A549 (cell line): ENCODE data around the gene AUTS2. TPM values are rescaled to one million over a fixed set of nuclear protein-coding genes. Genes with fewer than 3 reads are reported as not detected.

Experiments used
- ATAC-seq, 2 experiments: fragments of 200-7000 bp in 1 of 2; fragments of >200 bp in 1 of 2; cut with Nextera tagmentation in 1 of 2; cut with Tn5 transposase in 1 of 2; 3 replicates each; pipeline versions ENCODE4 v1.8.0 to v1.9.1; 2018 to 2020; ENCODE audit warnings: mild to moderate bottlenecking in 1 of 2, moderate library complexity in 1 of 2
- CTCF ChIA-PET: fragments of 300-600 bp; sonication (Branson Sonifier 250); formaldehyde crosslinking; extraction: SDS; loops from one replicate; lab custom pipeline; 2021; ENCODE audit warnings: antibody characterized with exemption, inconsistent platforms; lab: Yijun Ruan, JAX
- POLR2A ChIA-PET: fragments of 350-600 bp; formaldehyde crosslinking; extraction: SDS; loops from one replicate; lab custom pipeline; 2021; ENCODE audit warnings: antibody characterized with exemption, inconsistent platforms; lab: Yijun Ruan, JAX
- DNase-seq, 2 experiments: peaks; one replicate each; pipeline versions ENCODE4 v3.0.0 to v3.0.0-alpha.2; 2011 to 2016; ENCODE audit warnings: low read depth in 1 of 2, low spot score in 1 of 2
- FAIRE-seq: peaks from 2 replicates; lab custom pipeline; 2011; peaks lifted over from hg19 to GRCh38; lab: Jason Lieb, UNC
- H3K27ac ChIP-seq, 2 experiments: fragments of >200 bp; sonication (Bioruptor Twin); formaldehyde crosslinking; 3 replicates each; pipeline ENCODE4 v1.5.1; 2016 to 2017
- H3K4me1 ChIP-seq: fragments of >200 bp; sonication (Bioruptor Twin); formaldehyde crosslinking; 3 replicates; pipeline ENCODE4 v1.6.1; 2016
- H3K4me2 ChIP-seq: fragments of >200 bp; sonication (Bioruptor Twin); formaldehyde crosslinking; 3 replicates; pipeline ENCODE4 v1.6.1; 2016
- H3K4me3 ChIP-seq: fragments of >200 bp; sonication (Bioruptor Twin); formaldehyde crosslinking; 3 replicates; pipeline ENCODE4 v1.5.1; 2016
- H3K9me3 ChIP-seq: fragments of >200 bp; sonication (Bioruptor Twin); formaldehyde crosslinking; 3 replicates; pipeline ENCODE4 v1.6.1; 2016
- CBX2 ChIP-seq: fragments of 200-600 bp; sonication (generic); IDR thresholded peaks from 2 replicates; pipeline ENCODE4 v1.6.1; 2016; ENCODE audit warnings: low read depth, mild to moderate bottlenecking, borderline replicate concordance
- CEBPB ChIP-seq, 2 experiments: fragments of >200 bp in 1 of 2; sonication (Bioruptor Twin) in 1 of 2; formaldehyde crosslinking in 1 of 2; IDR thresholded peaks; 2 replicates each; pipeline ENCODE4 v1.6.1; 2012 to 2016
- EHF ChIP-seq: fragments of 250-450 bp; sonication (Bioruptor Pico); IDR thresholded peaks from 2 replicates; pipeline ENCODE4 v1.5.0; 2020; ENCODE audit warnings: mild to moderate bottlenecking
- EHMT2 ChIP-seq: fragments of 200-600 bp; sonication (generic); IDR thresholded peaks from 2 replicates; pipeline ENCODE4 v1.6.1; 2016; ENCODE audit warnings: antibody characterized with exemption, low read depth, mild to moderate bottlenecking, moderate library complexity
- EP300 ChIP-seq, 2 experiments: fragments of >200 bp; sonication (Bioruptor Twin); formaldehyde crosslinking; IDR thresholded peaks; 2 replicates in 1 of 2; 3 replicates in 1 of 2; pipeline ENCODE4 v1.6.1; 2016 to 2017
- ESRRA ChIP-seq: fragments of 150-350 bp; IDR thresholded peaks from 2 replicates; pipeline ENCODE4 v1.6.1; 2014; ENCODE audit warnings: mild to moderate bottlenecking, low read length, borderline replicate concordance
- FOSB ChIP-seq: fragments of 250-450 bp; sonication (Bioruptor Pico); IDR thresholded peaks from 2 replicates; pipeline ENCODE4 v1.5.0; 2020; ENCODE audit warnings: mild to moderate bottlenecking, moderate library complexity
- FOXS1 ChIP-seq: fragments of 250-450 bp; sonication (Bioruptor Pico); IDR thresholded peaks from 2 replicates; pipeline ENCODE4 v1.5.0; 2020; ENCODE audit warnings: mild to moderate bottlenecking, moderate library complexity
- HDAC2 ChIP-seq: fragments of 200-600 bp; sonication (generic); IDR thresholded peaks from 2 replicates; pipeline ENCODE4 v1.6.1; 2016
- JUN ChIP-seq, 2 experiments: fragments of >200 bp; sonication (Bioruptor Twin); formaldehyde crosslinking; IDR thresholded peaks; 2 replicates in 1 of 2; 3 replicates in 1 of 2; pipeline ENCODE4 v1.6.1; 2016 to 2017
- JUNB ChIP-seq: fragments of >200 bp; sonication (Bioruptor Twin); formaldehyde crosslinking; IDR thresholded peaks from 2 replicates; pipeline ENCODE4 v1.6.1; 2016
- MAFK ChIP-seq: fragments of 450-650 bp; IDR thresholded peaks from 2 replicates; pipeline ENCODE4 v1.6.1; 2014; ENCODE audit not compliant: partially characterized antibody
- NFE2L2 ChIP-seq: fragments of 150-350 bp; conservative IDR thresholded peaks from 2 replicates; pipeline ENCODE4 v1.6.1; 2014; ENCODE audit warnings: low read length
- NPAS2 ChIP-seq: fragments of 250-450 bp; sonication (Bioruptor Pico); IDR thresholded peaks from 2 replicates; pipeline ENCODE4 v1.8.0; 2022; ENCODE audit warnings: mild to moderate bottlenecking, moderate library complexity, borderline replicate concordance
- RAD21 ChIP-seq, 2 experiments: fragments of >200 bp in 1 of 2; sonication (Bioruptor Twin) in 1 of 2; formaldehyde crosslinking in 1 of 2; IDR thresholded peaks in 1 of 2; conservative IDR thresholded peaks in 1 of 2; 2 replicates in 1 of 2; 3 replicates in 1 of 2; pipeline ENCODE4 v1.6.1; 2012 to 2018; ENCODE audit warnings: inconsistent platforms in 1 of 2
- RARB ChIP-seq: fragments of 250-450 bp; sonication (Bioruptor Pico); IDR thresholded peaks from 2 replicates; pipeline ENCODE4 v1.8.0; 2021; ENCODE audit warnings: mild to moderate bottlenecking, moderate library complexity
- SMC3 ChIP-seq: fragments of >200 bp; sonication (Bioruptor Twin); formaldehyde crosslinking; IDR thresholded peaks from 3 replicates; pipeline ENCODE4 v1.6.1; 2018; ENCODE audit warnings: inconsistent platforms
- SREBF2 ChIP-seq: fragments of 450-650 bp; IDR thresholded peaks from 2 replicates; pipeline ENCODE4 v1.6.1; 2014; ENCODE audit warnings: mild to moderate bottlenecking, moderate library complexity
- TFCP2L1 ChIP-seq: fragments of 250-450 bp; sonication (Bioruptor Pico); IDR thresholded peaks from 2 replicates; pipeline ENCODE4 v1.5.0; 2021; ENCODE audit warnings: mild to moderate bottlenecking
- TP53 ChIP-seq: fragments of 250-450 bp; sonication (Bioruptor Pico); IDR thresholded peaks from 2 replicates; pipeline ENCODE4 v1.5.0; 2021; ENCODE audit warnings: mild to moderate bottlenecking, moderate library complexity
- USF2 ChIP-seq: fragments of 450-650 bp; IDR thresholded peaks from 2 replicates; pipeline ENCODE4 v1.6.1; 2014; ENCODE audit warnings: antibody characterized with exemption
- ZC3H11A ChIP-seq: fragments of 450-650 bp; IDR thresholded peaks from 2 replicates; pipeline ENCODE4 v1.6.1; 2014; ENCODE audit warnings: antibody characterized with exemption, mild to moderate bottlenecking
- ZFP36 ChIP-seq: fragments of 450-650 bp; IDR thresholded peaks from 2 replicates; pipeline ENCODE4 v1.6.1; 2014; ENCODE audit warnings: borderline replicate concordance; ENCODE audit not compliant: partially characterized antibody
- ZNF302 ChIP-seq: fragments of 250-450 bp; sonication (Bioruptor Pico); IDR thresholded peaks from 2 replicates; pipeline ENCODE4 v1.9.0; 2021; ENCODE audit warnings: inconsistent platforms, mild to moderate bottlenecking, moderate library complexity
- ZSCAN20 ChIP-seq: fragments of 250-450 bp; sonication (Bioruptor Pico); IDR thresholded peaks from 2 replicates; pipeline ENCODE4 v1.8.0; 2022; ENCODE audit warnings: mild to moderate bottlenecking, moderate library complexity
- WGBS: methylation state at CpG from one replicate; pipeline ENCODE4 v1.1.6; 2017; ENCODE audit errors: missing lambda C conversion rate; 5-methylcytosine and 5-hydroxymethylcytosine counted together
- polyA plus RNA-seq, 4 experiments: library from polyadenylated mRNA; depleted of rRNA in 3 of 4; stranded (reverse); fragments of >200 nt; fragmentation: RNase III in 1 of 4; extraction: RNeasy Plus Mini Kit Qiagen cat#74134 plus additional on column Dnase treatment in 1 of 4; gene quantifications; 2 replicates in 3 of 4; 3 replicates in 1 of 4; pipeline ENCODE4 v1.2.3, GENCODE V29; 2011 to 2017
- TF ChIP-seq, protein P1 (sequence below): IDR thresholded peaks from 2 replicates; pipeline ENCODE4 v1.6.1; 2012; ENCODE audit warnings: low read depth, borderline replicate concordance
- TF ChIP-seq, protein P2 (sequence below): fragments of 250-450 bp; sonication (Bioruptor Pico); IDR thresholded peaks from 2 replicates; pipeline ENCODE4 v1.5.0; 2021; ENCODE audit warnings: mild to moderate bottlenecking, moderate library complexity, borderline replicate concordance
- TF ChIP-seq, protein P3 (sequence below): fragments of 250-450 bp; sonication (Bioruptor Pico); IDR thresholded peaks from 2 replicates; pipeline ENCODE4 v1.5.0; 2020; ENCODE audit warnings: low read depth, mild to moderate bottlenecking, moderate library complexity
- TF ChIP-seq, protein P4 (sequence below): fragments of >200 bp; sonication (Bioruptor Twin); formaldehyde crosslinking; IDR thresholded peaks from 3 replicates; pipeline ENCODE4 v1.6.1; 2016

AUTS2 gene
- polyA plus RNA-seq, 2 of the 4 experiments (the other 2 are of a cell fraction), result 1.6 to 3.6 TPM

DNA sequence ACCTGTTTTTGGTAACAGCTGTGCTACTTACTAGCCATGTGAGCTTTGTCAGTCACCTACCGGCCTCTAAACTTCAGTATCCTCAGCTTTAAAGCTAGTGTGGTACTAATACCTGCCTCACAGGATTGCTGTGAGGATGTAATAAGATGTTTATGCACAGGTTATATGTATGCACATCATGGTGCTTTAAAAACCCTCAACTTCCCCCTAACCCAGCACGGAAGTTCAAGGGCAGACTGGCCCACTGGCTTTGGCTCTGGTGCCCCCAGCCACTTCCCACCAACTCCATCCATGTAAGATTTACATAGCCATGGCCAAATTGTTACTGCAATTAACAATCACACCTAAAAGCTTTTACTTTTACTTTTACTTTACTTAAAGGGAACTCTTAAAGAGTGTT is 857.6 kb downstream of the AUTS2 start:
- Histone ChIP-seq H3K4me2 (no peak overlapping the region), H3K4me3 (no peak overlapping the region), H3K27ac (no peak overlapping the region), H3K4me1 (no peaks in the 10 kb centered on the region), H3K9me3 (no peaks in the 10 kb centered on the region)
- ATAC-seq (no peak), DNase-seq (no peak), FAIRE-seq (no peak)
- TF ChIP-seq ZFP36, result no peak
- TF ChIP-seq ESRRA, result no peak
- TF ChIP-seq CEBPB (IDR thresholded peaks at IDR 0.05), result no peak
- TF ChIP-seq, protein P1, sequence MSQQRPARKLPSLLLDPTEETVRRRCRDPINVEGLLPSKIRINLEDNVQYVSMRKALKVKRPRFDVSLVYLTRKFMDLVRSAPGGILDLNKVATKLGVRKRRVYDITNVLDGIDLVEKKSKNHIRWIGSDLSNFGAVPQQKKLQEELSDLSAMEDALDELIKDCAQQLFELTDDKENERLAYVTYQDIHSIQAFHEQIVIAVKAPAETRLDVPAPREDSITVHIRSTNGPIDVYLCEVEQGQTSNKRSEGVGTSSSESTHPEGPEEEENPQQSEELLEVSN, result no peak
- no peak for TF ChIP-seq EP300 (IDR thresholded peaks at IDR 0.05)
- no peak for TF ChIP-seq RAD21 (conservative IDR thresholded peaks at IDR 0.05 in 1 of 2, IDR thresholded peaks at IDR 0.05 in 1 of 2)
- no peak for TF ChIP-seq USF2
- no peak for TF ChIP-seq NPAS2 (CRISPR knock-in tag)
- TF ChIP-seq EHF, result no peak
- TF ChIP-seq, protein P2, sequence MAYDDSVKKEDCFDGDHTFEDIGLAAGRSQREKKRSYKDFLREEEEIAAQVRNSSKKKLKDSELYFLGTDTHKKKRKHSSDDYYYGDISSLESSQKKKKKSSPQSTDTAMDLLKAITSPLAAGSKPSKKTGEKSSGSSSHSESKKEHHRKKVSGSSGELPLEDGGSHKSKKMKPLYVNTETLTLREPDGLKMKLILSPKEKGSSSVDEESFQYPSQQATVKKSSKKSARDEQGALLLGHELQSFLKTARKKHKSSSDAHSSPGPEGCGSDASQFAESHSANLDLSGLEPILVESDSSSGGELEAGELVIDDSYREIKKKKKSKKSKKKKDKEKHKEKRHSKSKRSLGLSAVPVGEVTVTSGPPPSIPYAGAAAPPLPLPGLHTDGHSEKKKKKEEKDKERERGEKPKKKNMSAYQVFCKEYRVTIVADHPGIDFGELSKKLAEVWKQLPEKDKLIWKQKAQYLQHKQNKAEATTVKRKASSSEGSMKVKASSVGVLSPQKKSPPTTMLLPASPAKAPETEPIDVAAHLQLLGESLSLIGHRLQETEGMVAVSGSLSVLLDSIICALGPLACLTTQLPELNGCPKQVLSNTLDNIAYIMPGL, result no peak
- TF ChIP-seq TP53 (CRISPR knock-in tag), result no peak
- no peak for TF ChIP-seq FOSB (CRISPR knock-in tag)
- ChIA-PET POLR2A (no interaction called here), CTCF (no interaction called here)
- WGBS, result 26% methylated on average over 2 of the region's 2 CpGs

DNA sequence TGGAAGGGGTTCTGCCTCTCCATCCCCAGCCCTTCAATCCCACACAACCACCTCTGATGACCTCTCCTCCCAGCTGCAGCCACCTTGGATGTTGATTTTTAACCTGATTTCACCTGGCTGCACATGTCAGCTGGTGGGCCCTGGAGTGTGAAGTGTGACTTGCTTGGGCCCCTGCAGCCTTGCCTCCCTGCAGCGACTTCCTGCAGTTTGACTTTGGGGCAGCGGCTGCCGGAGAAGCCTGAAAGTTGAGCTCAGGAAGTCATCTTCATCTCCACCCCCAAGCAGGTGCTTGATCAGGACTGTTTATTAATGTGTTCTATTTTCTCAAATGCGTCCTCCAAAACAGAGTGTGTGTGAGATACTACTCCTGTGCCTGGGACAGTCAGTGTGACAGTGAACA is 858.4 kb downstream of the AUTS2 start:
- Histone ChIP-seq H3K27ac (no peak overlapping the region), H3K9me3 (no peaks in the 10 kb centered on the region)
- POLR2A ChIA-PET, result no interaction called here

GRCh38 chr7:70457482-70457881 is 859.2 kb downstream of the AUTS2 start:
- Histone ChIP-seq H3K4me3 (no peak overlapping the region), H3K4me1 (no peaks in the 10 kb centered on the region), H3K9me3 (no peaks in the 10 kb centered on the region), H3K4me2 (no peak overlapping the region), H3K27ac (no peak overlapping the region)
- DNase-seq, result no peak
- ChIA-PET CTCF (no interaction called here), POLR2A (no interaction called here)
- no peak for FAIRE-seq
- 33% methylated on average over 3 of the region's 3 CpGs for WGBS
- no peak for ATAC-seq
- TF ChIP-seq, protein P2, result no peak
- no peak for TF ChIP-seq CEBPB (IDR thresholded peaks at IDR 0.05)
- no peak for TF ChIP-seq EHMT2
- TF ChIP-seq SREBF2, result no peak
- TF ChIP-seq ZNF302 (CRISPR knock-in tag), result no peak
- no peak for TF ChIP-seq JUN (IDR thresholded peaks at IDR 0.05)
- TF ChIP-seq JUNB, result no peak
- TF ChIP-seq SMC3, result no peak
- TF ChIP-seq, protein P3, sequence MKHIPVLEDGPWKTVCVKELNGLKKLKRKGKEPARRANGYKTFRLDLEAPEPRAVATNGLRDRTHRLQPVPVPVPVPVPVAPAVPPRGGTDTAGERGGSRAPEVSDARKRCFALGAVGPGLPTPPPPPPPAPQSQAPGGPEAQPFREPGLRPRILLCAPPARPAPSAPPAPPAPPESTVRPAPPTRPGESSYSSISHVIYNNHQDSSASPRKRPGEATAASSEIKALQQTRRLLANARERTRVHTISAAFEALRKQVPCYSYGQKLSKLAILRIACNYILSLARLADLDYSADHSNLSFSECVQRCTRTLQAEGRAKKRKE (CRISPR knock-in tag), result no peak
- TF ChIP-seq HDAC2, result no peak
- no peak for TF ChIP-seq TP53 (CRISPR knock-in tag)
- no peak for TF ChIP-seq MAFK

More for the DNA sequence above, 858.4 kb downstream of the AUTS2 start:
- TF ChIP-seq ZC3H11A, result no peak
- TF ChIP-seq FOSB (CRISPR knock-in tag), result no peak
- no peak for TF ChIP-seq MAFK
- no peak for TF ChIP-seq TFCP2L1 (CRISPR knock-in tag)
- TF ChIP-seq RARB (CRISPR knock-in tag), result no peak
- TF ChIP-seq NFE2L2, result no peak
- no peak for TF ChIP-seq ZSCAN20 (CRISPR knock-in tag)
- TF ChIP-seq CBX2, result no peak
- no peak for TF ChIP-seq NPAS2 (CRISPR knock-in tag)
- TF ChIP-seq FOXS1 (CRISPR knock-in tag), result no peak
- TF ChIP-seq, protein P4, sequence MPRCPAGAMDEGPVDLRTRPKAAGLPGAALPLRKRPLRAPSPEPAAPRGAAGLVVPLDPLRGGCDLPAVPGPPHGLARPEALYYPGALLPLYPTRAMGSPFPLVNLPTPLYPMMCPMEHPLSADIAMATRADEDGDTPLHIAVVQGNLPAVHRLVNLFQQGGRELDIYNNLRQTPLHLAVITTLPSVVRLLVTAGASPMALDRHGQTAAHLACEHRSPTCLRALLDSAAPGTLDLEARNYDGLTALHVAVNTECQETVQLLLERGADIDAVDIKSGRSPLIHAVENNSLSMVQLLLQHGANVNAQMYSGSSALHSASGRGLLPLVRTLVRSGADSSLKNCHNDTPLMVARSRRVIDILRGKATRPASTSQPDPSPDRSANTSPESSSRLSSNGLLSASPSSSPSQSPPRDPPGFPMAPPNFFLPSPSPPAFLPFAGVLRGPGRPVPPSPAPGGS, result no peak
- no peak for TF ChIP-seq CEBPB (IDR thresholded peaks at IDR 0.05)
- FAIRE-seq (no peak), DNase-seq (no peak), ATAC-seq (no peak)
- Histone ChIP-seq H3K4me3 (no peak overlapping the region), H3K4me1 (no peaks in the 10 kb centered on the region), H3K4me2 (no peak overlapping the region)
- CTCF ChIA-PET, result no interaction called here
- WGBS, result 38% methylated on average over 4 of the region's 4 CpGs
